ENCODE data around the gene SUMF1. TPM values are rescaled to one million over a fixed set of nuclear protein-coding genes. Genes with fewer than 3 reads are reported as not detected.

SUMF1 gene
- total and polyA plus RNA-seq, 2 donors (not counting 1 experiment from before 2014, with no cell fraction given): 10.3 to 21.2 TPM

GRCh38 chr3:4416427-4416945 lies 50.6 kb downstream of the SUMF1 start:
- H3K27ac Mint-ChIP-seq: no peak overlapping the region
- H3K9me3 Mint-ChIP-seq (ENCODE audit: insufficient read depth): no peaks in the 10 kb centered on the region
- Histone ChIP-seq H3K9ac (ENCODE audit: low read length) (no peak overlapping the region), H3K9me3 (ENCODE audit: control extremely low read depth in 1 of 3, control insufficient read depth in 2 of 3, insufficient read depth in 1 of 3, low read length in 2 of 3) (no peaks in the 10 kb centered on the region), H3K4me2 (replicated peaks; ENCODE audit: low read depth, low read length, poor library complexity, severe bottlenecking) (no peak overlapping the region), H3K79me2 (ENCODE audit: control insufficient read depth, insufficient read depth, low read length) (no peaks in the 10 kb centered on the region), H3K27ac (ENCODE audit: low read length in 2 of 2) (no peak overlapping the region), H3K27me3 (replicated peaks in 1 of 4; ENCODE audit: control extremely low read depth in 1 of 4, control insufficient read depth in 3 of 4, insufficient read depth in 4 of 4, low read length in 3 of 4) (no peaks in the 10 kb centered on the region), H2AFZ (ENCODE audit: insufficient read depth, low read depth, low read length, poor library complexity, severe bottlenecking) (no peak overlapping the region), H3K36me3 (replicated peaks in 1 of 2; ENCODE audit: control extremely low read depth in 1 of 2, control insufficient read depth in 1 of 2, extremely low read depth in 1 of 2, insufficient read depth in 2 of 2, low read length in 1 of 2) (peaks cover 10 to 26% of the 10 kb centered on the region in 2 experiments), H3K4me1 (ENCODE audit: control insufficient read depth in 2 of 2, insufficient read depth in 2 of 2, low read length in 2 of 2) (no peaks in the 10 kb centered on the region), H4K20me1 (ENCODE audit: control insufficient read depth, insufficient read depth, low read length, poor library complexity, severe bottlenecking) (no peaks in the 10 kb centered on the region), H3K4me3 (ENCODE audit: control extremely low read depth in 1 of 5, extremely low read depth in 1 of 5, insufficient read depth in 1 of 5, low read depth in 2 of 5, low read length in 4 of 5) (no peak overlapping the region)
- CTCF ChIA-PET: no interaction called here
- no peaks in the 10 kb centered on the region for H3K27me3 Mint-ChIP-seq
- intact Hi-C loops (cut with micrococcal nuclease): no loop called here
- POLR2A ChIA-PET: no interaction called here
- TF ChIP-seq EZH2 (IDR thresholded peaks at IDR 0.05; ENCODE audit: borderline replicate concordance, insufficient read depth, low read depth, low read length, poor library complexity, severe bottlenecking): no peak
- no peak for TF ChIP-seq CTCF (IDR thresholded peaks at IDR 0.05)
- no peak overlapping the region for H3K4me3 Mint-ChIP-seq
- no peaks in the 10 kb centered on the region for H3K4me1 Mint-ChIP-seq
- DNase-seq (no peak), ATAC-seq (ENCODE audit: low read depth) (no peak)
- 96% methylated on average over 3 of the region's 5 CpGs for WGBS (ENCODE audit: insufficient coverage)

DNA sequence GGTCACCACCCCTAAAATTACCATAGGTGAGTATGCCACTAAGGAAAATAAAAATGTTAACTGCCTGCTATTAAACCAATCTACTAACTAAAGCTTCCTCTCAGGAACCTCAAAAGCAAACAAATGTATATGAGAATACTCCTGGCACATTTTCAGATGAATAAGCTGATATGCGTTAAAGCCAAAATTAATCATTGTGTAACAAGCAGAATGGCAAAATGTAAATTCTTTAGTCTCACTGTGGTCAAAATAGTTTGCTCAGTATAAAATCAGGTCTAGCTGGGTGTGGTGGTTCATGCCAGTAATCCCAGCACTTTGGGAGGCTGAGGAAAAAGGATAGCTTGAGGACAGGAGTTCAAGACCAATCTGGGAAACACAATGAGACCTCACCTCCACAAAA lies 53.6 kb downstream of the SUMF1 start:
- Histone ChIP-seq H3K36me3 (replicated peaks in 1 of 2; ENCODE audit: control extremely low read depth in 1 of 2, control insufficient read depth in 1 of 2, extremely low read depth in 1 of 2, insufficient read depth in 2 of 2, low read length in 1 of 2) (peaks cover 14 to 34% of the 10 kb centered on the region in 2 experiments), H3K4me1 (ENCODE audit: control insufficient read depth in 2 of 2, insufficient read depth in 2 of 2, low read length in 2 of 2) (no peaks in the 10 kb centered on the region), H3K9ac (ENCODE audit: low read length) (no peak overlapping the region), H3K27me3 (replicated peaks in 1 of 4; ENCODE audit: control extremely low read depth in 1 of 4, control insufficient read depth in 3 of 4, insufficient read depth in 4 of 4, low read length in 3 of 4) (no peaks in the 10 kb centered on the region), H4K20me1 (ENCODE audit: control insufficient read depth, insufficient read depth, low read length, poor library complexity, severe bottlenecking) (no peaks in the 10 kb centered on the region), H3K79me2 (ENCODE audit: control insufficient read depth, insufficient read depth, low read length) (no peaks in the 10 kb centered on the region), H3K4me2 (replicated peaks; ENCODE audit: low read depth, low read length, poor library complexity, severe bottlenecking) (no peak overlapping the region), H2AFZ (ENCODE audit: insufficient read depth, low read depth, low read length, poor library complexity, severe bottlenecking) (no peak overlapping the region), H3K4me3 (ENCODE audit: control extremely low read depth in 1 of 5, extremely low read depth in 1 of 5, insufficient read depth in 1 of 5, low read depth in 2 of 5, low read length in 4 of 5) (no peak overlapping the region), H3K9me3 (ENCODE audit: control extremely low read depth in 1 of 3, control insufficient read depth in 2 of 3, insufficient read depth in 1 of 3, low read length in 2 of 3) (no peaks in the 10 kb centered on the region), H3K27ac (ENCODE audit: low read length in 2 of 2) (no peak overlapping the region)
- no peak for DNase-seq
- intact Hi-C loops (cut with micrococcal nuclease): no loop called here
- Mint-ChIP-seq H3K4me3 (no peak overlapping the region), H3K9me3 (ENCODE audit: insufficient read depth) (no peaks in the 10 kb centered on the region), H3K27ac (no peak overlapping the region), H3K27me3 (no peaks in the 10 kb centered on the region), H3K4me1 (no peaks in the 10 kb centered on the region)
- CTCF ChIA-PET: interaction anchor here (1.0 to 1.4 kb wide), 2 partner anchors 14 to 218 kb away, joined by 3 read pairs; no protein-coding TSS in a partner anchor
- no CpG with 5 or more reads among the region's 1 CpG for WGBS (ENCODE audit: insufficient coverage)
- TF ChIP-seq EZH2 (IDR thresholded peaks at IDR 0.05; ENCODE audit: borderline replicate concordance, insufficient read depth, low read depth, low read length, poor library complexity, severe bottlenecking) (no peak), CTCF (IDR thresholded peaks at IDR 0.05) (no peak)
- no peak for ATAC-seq (ENCODE audit: low read depth)
- POLR2A ChIA-PET: no interaction called here
